Measurements from ENCODE around the gene TAX1BP3.

The TAX1BP3 gene

GRCh38 chr17:3688852-3689261 is 20.5 kb upstream of the TAX1BP3 start:
- DNase-seq: no peak

GRCh38 chr17:3688027-3688553 is 19.7 kb upstream of the TAX1BP3 start:
- DNase-seq: no peak

GRCh38 chr17:3685174-3685573 is 16.8 kb upstream of the TAX1BP3 start:
- DNase-seq: no peak

- peak in 1 of 56 donors; percentile 8 for DNase-seq
Measured at GRCh38 chr17:3683054-3683511, 14.7 kb upstream of the TAX1BP3 start.

GRCh38 chr17:3682033-3682432 is 13.7 kb upstream of the TAX1BP3 start:
- no peak for DNase-seq

- no peak for DNase-seq
Measured at GRCh38 chr17:3681565-3681964, 13.2 kb upstream of the TAX1BP3 start.

- no peak for DNase-seq
Measured at GRCh38 chr17:3681057-3681456, 12.7 kb upstream of the TAX1BP3 start.

- no peak for DNase-seq
Measured at GRCh38 chr17:3679531-3680126, 11.3 kb upstream of the TAX1BP3 start.

GRCh38 chr17:3678821-3679530 is 10.6 kb upstream of the TAX1BP3 start:
- no peak for DNase-seq

- peak in 22 of 56 donors; percentile 15 to 59 (median 33) for DNase-seq
Measured at GRCh38 chr17:3678095-3678820, 9.9 kb upstream of the TAX1BP3 start.

GRCh38 chr17:3675886-3676285 is 7.5 kb upstream of the TAX1BP3 start:
- no peak for DNase-seq

- no peak for DNase-seq
Measured at GRCh38 chr17:3672571-3672970, 4.2 kb upstream of the TAX1BP3 start.

- no peak for DNase-seq
Measured at GRCh38 chr17:3669548-3669947, 1.2 kb upstream of the TAX1BP3 start.

GRCh38 chr17:3669085-3669347 is 638 bp upstream of the TAX1BP3 start:
- no peak for DNase-seq

- peak in 32 of 56 donors; percentile 40 to 80 (median 69) for DNase-seq
Measured at GRCh38 chr17:3667366-3668278, 756 bp downstream of the TAX1BP3 start.

- DNase-seq: no peak
Measured at GRCh38 chr17:3666516-3666915, 1.9 kb downstream of the TAX1BP3 start.

GRCh38 chr17:3665834-3666233 is 2.5 kb downstream of the TAX1BP3 start:
- DNase-seq: peak in 29 of 56 donors; percentile 8 to 68 (median 32)

- DNase-seq: no peak
Measured at GRCh38 chr17:3663102-3664011, 5.0 kb downstream of the TAX1BP3 start.

- peak in 19 of 56 donors; percentile 12 to 64 (median 41) for DNase-seq
Measured at GRCh38 chr17:3660311-3660891, 8.0 kb downstream of the TAX1BP3 start.
